GM10266 (cell line): Measurements from ENCODE around the gene NUDT21.
A peak's percentile ranks its signal among the peaks of the same experiment; 100 is the strongest.

Experiments used
- DNase-seq: peaks from one replicate; pipeline ENCODE4 v3.0.0; 2012; ENCODE audit errors: extremely low spot score
- TF ChIP-seq, protein P1 (sequence below): IDR thresholded peaks from 2 replicates; pipeline ENCODE4 v1.5.1; 2012; ENCODE audit warnings: mild to moderate bottlenecking, low read depth; ENCODE audit not compliant: control insufficient read depth, insufficient read depth; ENCODE audit errors: missing control alignments

NUDT21 gene

DNA sequence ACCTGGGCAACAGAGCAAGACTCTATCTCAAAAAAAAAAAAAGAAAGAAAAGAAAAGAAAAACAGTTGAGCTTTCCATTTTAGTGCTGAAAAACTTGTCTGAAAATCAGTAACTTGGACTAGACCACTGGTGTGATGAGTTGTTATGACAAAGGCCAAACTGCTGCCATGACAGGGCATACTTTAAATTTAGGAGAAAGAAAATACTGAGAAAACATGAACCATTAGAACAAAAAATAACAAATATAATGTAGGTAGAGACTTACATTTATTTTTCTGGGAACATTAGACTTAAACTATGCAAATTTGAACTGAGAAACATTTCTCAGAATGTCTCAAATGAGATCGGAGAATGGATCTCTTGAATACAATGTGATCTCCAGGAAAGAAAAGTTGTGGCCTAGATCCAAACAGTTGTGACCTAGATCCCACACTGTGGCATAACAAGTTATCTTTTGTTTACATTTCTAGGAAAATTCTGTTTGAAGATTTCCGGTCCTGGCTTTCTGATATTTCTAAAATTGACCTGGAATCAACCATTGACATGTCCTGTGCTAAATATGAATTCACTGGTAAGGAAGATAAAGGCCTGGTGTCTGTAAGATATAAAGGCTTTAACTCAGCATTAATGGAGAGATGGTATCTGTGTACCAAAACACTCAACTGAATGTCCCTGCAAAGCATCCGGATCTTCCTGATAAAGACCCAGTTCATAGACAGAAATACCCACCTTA lies 11.1 kb upstream of the NUDT21 start:
- TF ChIP-seq, protein P1, sequence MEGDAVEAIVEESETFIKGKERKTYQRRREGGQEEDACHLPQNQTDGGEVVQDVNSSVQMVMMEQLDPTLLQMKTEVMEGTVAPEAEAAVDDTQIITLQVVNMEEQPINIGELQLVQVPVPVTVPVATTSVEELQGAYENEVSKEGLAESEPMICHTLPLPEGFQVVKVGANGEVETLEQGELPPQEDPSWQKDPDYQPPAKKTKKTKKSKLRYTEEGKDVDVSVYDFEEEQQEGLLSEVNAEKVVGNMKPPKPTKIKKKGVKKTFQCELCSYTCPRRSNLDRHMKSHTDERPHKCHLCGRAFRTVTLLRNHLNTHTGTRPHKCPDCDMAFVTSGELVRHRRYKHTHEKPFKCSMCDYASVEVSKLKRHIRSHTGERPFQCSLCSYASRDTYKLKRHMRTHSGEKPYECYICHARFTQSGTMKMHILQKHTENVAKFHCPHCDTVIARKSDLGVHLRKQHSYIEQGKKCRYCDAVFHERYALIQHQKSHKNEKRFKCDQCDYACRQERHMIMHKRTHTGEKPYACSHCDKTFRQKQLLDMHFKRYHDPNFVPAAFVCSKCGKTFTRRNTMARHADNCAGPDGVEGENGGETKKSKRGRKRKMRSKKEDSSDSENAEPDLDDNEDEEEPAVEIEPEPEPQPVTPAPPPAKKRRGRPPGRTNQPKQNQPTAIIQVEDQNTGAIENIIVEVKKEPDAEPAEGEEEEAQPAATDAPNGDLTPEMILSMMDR = no peak
- no peak for DNase-seq

DNA sequence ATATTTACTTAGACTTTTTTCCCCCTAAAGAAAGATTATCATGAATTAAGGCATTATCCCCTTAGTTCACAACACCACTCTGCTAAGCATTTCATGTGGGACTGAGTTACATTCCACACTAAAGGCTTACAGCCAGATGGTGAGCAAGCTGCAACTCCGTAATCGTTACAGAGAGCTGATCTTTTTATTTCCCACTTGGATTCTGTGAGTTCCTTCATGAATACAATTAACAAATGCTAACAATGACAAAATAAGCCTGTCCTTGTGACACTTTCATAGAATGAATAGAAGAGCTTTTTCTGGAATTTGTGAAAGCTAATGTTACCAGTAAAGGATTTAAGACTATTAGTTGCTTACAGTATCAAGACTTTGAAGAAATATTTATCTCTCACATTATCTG lies 9.0 kb upstream of the NUDT21 start:
- TF ChIP-seq, protein P1 = no peak
- DNase-seq = no peak

DNA sequence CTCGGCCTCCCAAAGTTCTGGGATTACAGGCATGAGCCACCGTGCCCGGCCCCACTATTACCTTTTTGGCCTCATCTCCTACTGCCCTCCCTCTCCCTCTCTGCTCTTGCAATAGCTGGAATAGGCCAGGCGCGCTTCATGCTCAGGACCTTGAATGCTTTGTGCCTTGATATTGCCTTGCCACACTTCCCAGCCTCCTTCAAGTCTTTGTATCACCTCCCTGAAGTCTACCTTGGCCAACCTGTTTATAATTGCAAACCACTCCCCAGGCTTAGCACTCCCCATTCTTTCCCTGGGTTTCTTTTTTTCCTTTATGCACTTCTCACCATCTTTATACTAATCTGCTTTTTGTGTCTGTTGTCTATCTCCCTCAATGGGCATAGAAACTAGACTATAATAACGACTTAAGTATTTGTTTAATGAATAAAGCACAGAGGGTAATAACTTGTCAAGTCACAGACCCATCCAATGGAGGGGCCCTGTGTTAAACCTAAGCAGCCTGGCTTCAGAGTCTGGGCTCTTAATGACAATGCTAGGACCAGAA lies 6.9 kb upstream of the NUDT21 start:
- TF ChIP-seq, protein P1 = no peak
- DNase-seq = no peak

DNA sequence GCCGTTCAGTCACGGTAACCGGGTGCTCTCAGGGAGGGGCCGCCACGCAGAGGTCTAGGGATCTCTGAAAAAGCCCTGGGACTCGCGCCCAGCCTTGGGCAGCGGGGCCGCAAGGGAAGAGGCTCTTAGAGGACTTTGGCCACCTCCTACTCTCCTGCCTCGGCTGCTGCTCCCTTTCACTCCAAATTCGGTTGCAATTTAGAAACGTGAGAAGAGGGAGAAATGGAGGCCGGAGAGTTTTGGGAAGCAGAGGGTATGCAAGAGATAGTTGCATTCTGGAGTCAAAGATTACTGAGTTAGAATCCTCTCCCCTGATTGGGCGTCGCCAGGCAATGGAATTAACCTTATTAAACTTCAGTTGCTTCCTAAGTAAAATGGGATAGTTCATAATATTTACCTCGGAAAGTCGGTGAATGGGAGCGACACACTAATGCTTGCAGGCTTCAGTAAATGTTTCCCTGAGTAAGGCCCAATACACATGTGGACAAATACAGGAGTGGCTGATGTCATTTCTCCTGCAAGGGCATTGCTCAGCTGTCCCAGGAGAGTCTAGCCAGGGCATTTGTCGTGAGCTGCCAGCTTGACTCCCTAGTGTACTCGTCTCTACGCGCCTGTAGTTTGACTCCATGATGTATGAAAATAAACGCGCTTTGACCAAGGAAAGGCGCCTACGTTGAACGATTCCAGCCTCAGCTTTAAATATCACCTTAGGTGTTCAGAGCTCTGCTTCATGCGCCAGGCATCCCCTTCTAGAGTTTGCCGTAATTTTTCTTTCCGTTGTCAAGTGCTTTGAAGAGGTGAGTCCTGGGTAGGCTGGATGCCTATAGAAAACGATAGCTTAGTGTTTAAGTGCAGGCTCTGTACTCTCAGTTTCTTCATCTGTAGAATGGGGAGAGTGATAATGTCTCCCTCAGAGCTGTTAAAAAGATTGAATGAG lies 889 bp upstream of the NUDT21 start:
- TF ChIP-seq, protein P1 = no peak
- DNase-seq = peak; percentile 42

DNA sequence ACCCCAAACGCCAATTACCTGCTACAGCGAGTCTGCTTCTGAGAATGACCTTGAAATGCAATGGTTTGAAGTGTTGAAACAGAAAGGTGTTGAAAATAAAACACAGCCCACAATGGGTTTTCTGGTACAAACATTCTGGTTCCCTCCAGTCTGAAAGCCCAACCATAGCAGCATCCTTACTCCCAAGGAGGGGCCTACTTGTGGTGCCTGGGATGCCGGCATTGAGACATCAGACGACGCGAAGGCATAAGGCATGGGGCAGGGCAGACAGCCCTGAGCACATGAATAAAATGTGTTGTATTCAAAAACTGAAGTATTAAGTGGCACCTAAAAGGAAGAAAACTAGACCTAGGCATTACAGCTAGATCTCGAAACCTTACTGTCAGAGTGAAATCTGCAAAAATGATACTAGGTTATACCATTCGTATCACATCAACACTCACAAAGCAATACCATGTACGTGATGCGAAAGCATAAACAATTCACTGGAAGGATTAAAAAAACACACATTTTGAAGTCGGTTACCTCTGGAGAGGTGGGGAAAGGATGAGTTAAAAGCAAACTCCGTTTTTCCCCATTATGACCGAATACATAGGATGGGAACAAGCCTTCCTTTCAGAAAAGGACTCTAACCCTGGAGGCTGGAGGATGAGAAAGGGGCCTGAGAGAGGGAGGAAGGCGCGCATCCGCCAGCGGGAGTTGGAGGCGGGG lies 702 bp downstream of the NUDT21 start:
- TF ChIP-seq, protein P1 = no peak
- no peak for DNase-seq

DNA sequence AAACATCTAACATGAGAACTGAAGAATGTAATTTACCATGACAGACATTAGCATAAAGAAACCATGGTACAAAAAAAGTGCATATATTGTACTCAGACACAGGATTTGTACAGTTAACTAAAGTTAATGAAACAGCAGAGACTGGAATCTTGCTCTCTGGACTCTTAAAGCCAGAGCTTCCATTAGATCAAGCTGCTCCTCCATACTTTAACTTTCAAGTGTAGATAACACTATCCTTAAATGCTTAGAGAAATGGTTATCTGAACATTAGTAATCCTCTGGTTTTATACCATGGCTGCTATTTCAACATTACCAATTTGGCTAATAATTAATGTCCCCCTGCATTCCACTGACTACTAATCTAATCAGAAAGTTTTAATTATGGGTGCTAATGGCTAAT lies 3.1 kb downstream of the NUDT21 start:
- TF ChIP-seq, protein P1 = no peak
- no peak for DNase-seq
